Measurements from ENCODE around the gene GPC1.

Gene GPC1

GRCh38 chr2:240431661-240432424 is 3.6 kb upstream of the GPC1 start:
- no peak for FAIRE-seq

- FAIRE-seq: no peak
Measured at GRCh38 chr2:240432430-240432819, 3.0 kb upstream of the GPC1 start.

DNA sequence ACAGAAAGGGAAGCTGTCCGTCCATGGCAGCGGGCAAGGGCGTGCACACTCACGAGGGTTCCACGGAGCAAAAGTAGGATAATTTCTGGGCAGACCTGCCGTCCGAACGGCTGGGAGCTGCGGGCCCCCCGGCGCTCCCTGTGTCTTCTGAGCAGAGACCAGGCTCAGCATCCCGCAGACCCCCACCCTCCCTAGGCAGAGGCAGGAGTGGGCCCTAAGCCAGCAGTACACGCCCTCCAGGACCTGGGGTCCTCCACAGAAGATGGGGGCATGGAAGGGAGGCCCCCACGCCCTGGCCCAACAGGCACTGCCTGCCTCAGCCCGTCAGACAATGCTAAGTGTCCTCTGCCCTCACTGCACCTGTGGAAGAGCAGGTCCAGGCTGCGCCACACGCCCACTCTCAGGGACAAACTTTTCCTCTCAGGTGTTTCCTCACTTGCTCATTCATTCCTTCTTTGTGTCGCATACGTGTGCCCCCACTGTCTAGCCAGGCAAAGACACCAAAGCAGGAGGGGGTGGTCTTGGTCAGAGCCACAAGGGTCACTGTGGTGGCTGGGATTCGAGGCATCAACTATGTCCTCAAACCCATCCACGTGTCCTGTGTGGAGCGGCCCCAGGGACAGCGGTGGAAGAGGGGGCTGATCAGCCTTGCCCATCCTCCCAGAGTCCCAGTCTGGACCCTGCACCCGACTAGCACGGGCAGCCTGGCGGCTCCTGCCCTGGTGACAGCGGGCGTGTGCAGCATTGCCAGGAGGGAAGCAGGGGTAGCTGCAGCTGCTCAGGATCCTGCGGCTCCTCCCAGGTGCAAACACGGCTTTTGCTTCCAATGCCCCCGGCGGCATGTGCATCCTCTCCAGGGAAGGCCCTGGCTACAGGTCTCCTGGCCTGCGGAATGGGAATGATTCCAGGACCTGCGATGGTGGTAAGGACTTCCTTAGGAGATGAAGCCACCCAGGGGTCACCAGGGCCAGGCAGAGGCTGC is 2.4 kb upstream of the GPC1 start:
- FAIRE-seq: no peak

DNA sequence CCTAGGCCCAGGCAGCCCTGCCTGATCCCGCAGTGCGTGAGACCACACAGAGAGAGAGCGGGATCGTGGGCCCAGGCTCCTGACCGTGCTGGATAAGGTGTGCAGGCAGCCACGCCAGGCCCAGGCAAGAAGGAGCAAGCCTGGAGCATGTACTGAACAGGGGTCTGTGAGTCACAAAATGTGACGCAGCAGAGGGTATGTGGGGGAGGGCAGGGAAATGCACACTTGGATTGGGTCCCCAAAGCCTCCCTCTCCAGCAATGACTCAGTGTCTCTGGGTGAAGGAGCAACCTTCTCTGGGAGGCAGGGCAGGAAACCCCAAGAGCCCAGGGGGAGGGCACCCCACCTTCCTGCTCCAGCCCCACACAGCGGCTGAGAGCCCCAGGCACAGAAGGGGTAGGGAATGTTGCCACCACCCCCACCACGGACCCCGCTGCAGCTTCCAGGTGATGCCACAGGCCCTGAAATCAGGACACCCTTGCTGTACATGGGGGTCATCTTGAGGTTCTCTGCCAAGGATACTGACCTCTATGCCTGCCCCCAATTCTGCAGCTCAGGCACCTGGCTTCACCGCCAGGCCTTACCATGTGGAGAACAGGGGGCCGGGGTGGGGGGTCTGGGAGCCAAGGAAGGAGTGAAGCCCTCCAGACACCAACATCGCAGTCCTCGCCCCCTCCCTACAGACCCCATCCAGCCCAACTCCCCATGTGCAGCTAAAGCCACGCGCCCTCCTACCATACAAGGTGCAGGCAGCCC is 1.3 kb upstream of the GPC1 start:
- FAIRE-seq: no peak

DNA sequence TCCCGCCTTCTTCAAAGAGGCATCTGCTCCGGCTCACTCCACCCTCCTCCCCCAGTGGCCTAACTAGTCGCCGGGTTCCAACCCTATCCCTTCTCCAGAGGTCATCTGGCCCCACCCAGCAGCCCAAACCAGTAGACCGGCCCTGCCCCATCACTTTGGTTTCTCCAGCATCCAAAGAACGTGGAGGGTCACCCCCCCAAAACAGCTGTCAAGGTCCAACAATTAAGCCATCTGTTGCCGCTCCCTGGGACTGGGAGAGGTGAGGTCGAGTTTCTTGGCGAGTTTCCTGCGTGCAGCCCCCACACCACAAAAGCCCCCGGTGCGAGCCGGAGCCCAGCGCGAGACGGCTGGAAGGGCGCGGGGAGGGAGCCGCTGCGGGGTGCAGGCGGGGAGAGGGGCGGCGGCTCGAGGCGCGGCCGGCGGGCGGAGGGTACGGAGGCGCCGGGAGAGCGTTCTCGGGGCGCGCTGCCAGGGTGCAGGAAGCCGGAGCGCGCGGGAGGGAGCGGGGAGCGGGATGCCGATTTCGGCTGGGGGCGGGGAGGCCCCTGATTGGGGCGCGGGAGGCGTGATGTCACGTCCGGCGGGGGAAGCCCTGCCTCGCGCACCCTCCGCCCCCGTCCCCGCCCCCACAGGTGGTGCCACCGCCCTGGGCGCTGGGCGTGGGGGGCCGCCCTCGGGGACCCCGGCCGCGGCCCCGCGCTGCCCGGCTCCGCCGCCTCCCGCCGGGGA is 571 bp upstream of the GPC1 start:
- FAIRE-seq: no peak

DNA sequence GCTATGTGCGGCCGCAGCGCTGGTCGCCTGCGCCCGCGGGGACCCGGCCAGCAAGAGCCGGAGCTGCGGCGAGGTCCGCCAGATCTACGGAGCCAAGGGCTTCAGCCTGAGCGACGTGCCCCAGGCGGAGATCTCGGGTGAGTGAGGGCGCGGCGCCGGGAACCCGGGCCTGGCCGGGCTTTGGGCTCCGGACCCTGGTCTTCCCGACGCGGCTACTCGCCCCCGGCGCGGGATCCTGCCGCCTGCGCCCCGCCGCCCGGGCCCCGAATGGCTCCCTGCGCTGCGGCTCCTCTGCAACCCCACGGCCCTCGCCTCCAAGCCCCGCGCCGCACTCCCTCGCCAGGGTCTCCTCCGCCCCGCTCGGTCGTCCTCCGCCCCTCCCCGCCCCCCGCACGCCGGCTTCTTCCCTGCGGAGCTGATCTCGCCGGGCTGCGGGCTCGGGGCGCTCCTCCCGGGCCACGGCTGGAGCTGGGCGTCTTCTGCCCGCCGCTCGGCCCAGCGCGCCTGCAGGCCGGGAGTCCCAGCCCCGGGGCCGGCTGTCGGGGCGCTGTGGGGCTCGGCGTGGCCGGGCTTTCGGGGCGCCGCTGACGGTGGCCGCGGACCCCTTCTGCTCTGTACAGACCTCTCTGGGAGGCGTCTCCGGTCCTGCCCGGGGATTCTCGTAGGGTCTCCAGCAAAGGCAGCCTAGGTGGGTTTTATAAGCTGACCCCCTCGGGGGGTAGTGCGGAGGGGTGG is 652 bp downstream of the GPC1 start:
- no peak for FAIRE-seq

- FAIRE-seq: no peak
Measured at GRCh38 chr2:240436683-240437550, 1.5 kb downstream of the GPC1 start.

DNA sequence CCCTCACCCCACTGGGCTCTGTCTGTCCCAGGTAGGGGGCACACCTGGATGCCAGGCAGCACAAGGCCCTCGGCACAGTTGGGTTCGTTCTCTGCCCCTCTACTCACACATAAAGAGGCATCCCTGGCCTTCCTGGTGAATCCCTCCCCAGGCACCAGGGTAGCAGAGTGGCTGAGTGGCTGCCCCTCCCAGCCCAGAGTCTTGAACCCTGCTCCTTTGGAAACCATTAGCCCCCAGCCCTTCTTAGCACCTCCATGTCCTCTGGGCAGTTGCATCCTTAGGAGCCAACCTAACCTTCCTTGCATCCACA is 2.0 kb downstream of the GPC1 start:
- FAIRE-seq: no peak

- no peak for FAIRE-seq
Measured at GRCh38 chr2:240437861-240438809, 2.7 kb downstream of the GPC1 start.

GRCh38 chr2:240438810-240439697 is 3.6 kb downstream of the GPC1 start:
- no peak for FAIRE-seq

DNA sequence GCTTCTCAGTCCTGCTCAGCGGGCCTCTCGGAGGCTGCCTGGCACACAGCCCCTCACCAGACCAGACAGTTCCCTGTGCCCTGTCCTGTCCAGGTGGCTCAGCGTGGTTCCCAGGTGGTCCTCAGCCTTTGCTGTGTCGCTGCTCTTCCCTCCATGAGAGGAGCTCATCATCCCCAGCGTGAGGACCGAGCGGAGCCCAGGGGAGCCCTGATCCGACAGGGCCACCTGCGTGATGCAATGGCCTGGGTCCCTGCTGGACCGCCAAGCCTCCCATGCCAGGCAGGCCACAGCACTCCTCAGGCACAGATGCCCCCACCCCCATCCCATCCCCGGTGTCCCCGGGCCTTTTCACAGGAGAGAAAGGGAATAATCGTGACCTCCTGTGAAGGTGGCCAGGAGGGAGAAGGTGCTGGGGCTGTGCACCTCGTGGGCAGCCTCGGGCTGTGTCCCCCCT is 4.3 kb downstream of the GPC1 start:
- FAIRE-seq: no peak

GRCh38 chr2:240440251-240440650 is 4.8 kb downstream of the GPC1 start:
- no peak for FAIRE-seq

GRCh38 chr2:240440704-240441320 is 5.3 kb downstream of the GPC1 start:
- no peak for FAIRE-seq

- no peak for FAIRE-seq
Measured at GRCh38 chr2:240441326-240441992, 6.0 kb downstream of the GPC1 start.

DNA sequence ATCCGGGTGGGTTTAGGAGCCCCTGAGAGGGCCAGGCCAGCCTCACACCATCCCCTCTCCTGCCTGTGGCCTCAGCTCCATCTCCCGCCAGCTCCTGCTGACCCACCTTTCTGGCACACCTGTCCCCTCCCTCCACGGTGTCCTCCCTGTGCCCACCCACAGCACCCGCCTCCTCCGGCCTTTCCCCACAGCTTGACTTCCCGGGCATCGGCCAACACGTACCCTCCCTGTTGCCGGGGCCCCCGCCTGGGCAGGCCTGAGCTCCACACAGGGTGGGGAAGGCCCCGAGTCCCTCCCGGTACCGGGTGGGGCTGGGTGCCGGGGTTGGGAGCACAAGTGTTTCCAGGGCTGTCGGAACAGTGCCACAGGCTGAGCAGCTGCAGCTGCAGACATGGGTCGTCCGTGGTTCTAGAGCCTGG is 6.5 kb downstream of the GPC1 start:
- no peak for FAIRE-seq

DNA sequence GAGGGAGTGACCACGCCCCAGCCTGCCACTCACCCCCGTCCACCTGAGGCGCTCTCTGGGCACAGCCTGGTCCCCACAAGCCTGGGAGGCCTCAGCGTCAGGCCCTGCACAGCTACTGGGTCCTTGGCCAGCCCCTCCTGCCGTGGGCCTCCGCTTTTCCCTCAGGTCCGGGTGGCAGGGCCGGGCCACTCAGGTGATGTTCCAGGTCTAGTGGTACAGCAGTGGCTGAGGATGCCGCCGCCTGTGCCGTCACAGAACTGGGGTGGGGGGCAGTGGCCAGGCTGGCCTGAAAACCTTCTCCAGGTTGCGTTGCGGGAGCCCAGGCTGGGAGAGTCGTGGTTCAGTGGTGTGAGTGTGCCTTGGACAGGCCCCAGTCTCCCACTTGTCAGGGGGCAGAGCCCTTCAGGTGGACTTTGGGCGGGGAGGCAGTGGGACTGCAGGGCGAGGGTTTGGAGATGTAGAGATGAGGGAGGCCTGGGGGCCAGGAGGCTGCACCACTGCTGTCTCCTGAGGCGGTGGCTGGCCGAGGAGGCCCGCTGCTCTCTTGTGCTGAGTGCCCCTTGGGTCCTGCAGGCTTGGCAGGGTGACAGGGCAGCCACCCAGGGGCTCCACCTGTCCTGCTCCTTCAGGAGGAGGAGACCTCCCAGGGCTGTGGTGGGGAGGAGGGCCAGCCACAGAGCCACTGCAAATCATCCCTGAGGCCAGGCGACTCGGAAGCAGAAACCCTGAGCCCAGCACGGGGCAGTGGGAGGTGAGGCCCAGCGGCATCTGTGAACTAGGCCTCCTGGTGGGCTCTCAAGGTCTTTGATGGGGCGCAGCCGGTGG is 7.6 kb downstream of the GPC1 start:
- FAIRE-seq: no peak

Measured in colon (tissue), 2 donors.